ENCODE results near the gene CHRDL2.

- TF ChIP-seq CTCF (IDR thresholded peaks at IDR 0.05 in 4 of 5, conservative IDR thresholded peaks at IDR 0.05 in 1 of 5) = no peak
- no peak for TF ChIP-seq POLR2A (IDR thresholded peaks at IDR 0.05)
These were observed 50.3 kb downstream of the CHRDL2 start for GRCh38 chr11:74680703-74681531.

All from gastrocnemius medialis (tissue), 4 donors.